NB4 (cell line): ENCODE data around the gene ACOD1.

ENCODE experiments used
- DNase-seq: peaks from one replicate; pipeline ENCODE4 v3.0.0; 2010; ENCODE audit warnings: low read depth
- H3K4me3 ChIP-seq: one replicate; pipeline ENCODE4 v1.5.1; 2011; ENCODE audit warnings: mild to moderate bottlenecking, low read depth, low read length, moderate library complexity
- CTCF ChIP-seq: IDR thresholded peaks from one replicate; pipeline ENCODE4 v1.5.1; 2012; ENCODE audit warnings: low read depth, low read length
- MAX ChIP-seq: IDR thresholded peaks from 2 replicates; pipeline ENCODE4 v1.6.1; 2011; ENCODE audit warnings: low read depth, low read length
- MYC ChIP-seq: IDR thresholded peaks from 2 replicates; pipeline ENCODE4 v1.6.1; 2011; ENCODE audit warnings: low read depth, low read length
- POLR2A ChIP-seq: IDR thresholded peaks from 2 replicates; pipeline ENCODE4 v1.6.1; 2011; ENCODE audit warnings: mild to moderate bottlenecking; ENCODE audit not compliant: insufficient read length; ENCODE audit errors: extremely low read depth

ACOD1 gene

GRCh38 chr13:76982061-76982460, 33.8 kb downstream of the ACOD1 start:
- H3K4me3 ChIP-seq = no peak overlapping the region
- no peak for DNase-seq
- TF ChIP-seq CTCF (no peak), POLR2A (no peak), MYC (no peak), MAX (no peak)

- H3K4me3 ChIP-seq = no peak overlapping the region
- TF ChIP-seq MYC (no peak), MAX (no peak), CTCF (no peak), POLR2A (no peak)
- no peak for DNase-seq
These were observed 35.4 kb downstream of the ACOD1 start for GRCh38 chr13:76983676-76984075.

GRCh38 chr13:76991432-76991795, 43.1 kb downstream of the ACOD1 start:
- peak; percentile 56 for DNase-seq
- TF ChIP-seq POLR2A (no peak), MYC (no peak)
- H3K4me3 ChIP-seq = peak overlapping the region; percentile 49

GRCh38 chr13:76991796-76992547, 43.7 kb downstream of the ACOD1 start, which contains the start of gene CLN5:
Gene CLN5 (plus strand): TSS chr13:76992081. CDS start chr13:76992099, 18 bp downstream.
- peak within 1 kb of the TSS; percentile 93 for H3K4me3 ChIP-seq
- TF ChIP-seq MAX (peak; percentile 83; the same call in 1 of the 2 replicates), CTCF (no peak), MYC (peak; percentile 86), POLR2A (peak; percentile 93)
- DNase-seq = peak; percentile 97

- 0 out of 2 replicates have a peak, but pooled peaks have one; percentile 11 for TF ChIP-seq MAX
- TF ChIP-seq MYC = no peak
- TF ChIP-seq POLR2A = no peak
- TF ChIP-seq CTCF = no peak
- H3K4me3 ChIP-seq = peak overlapping the region; percentile 93
- peak; percentile 37 for DNase-seq
These were observed 44.3 kb downstream of the ACOD1 start for GRCh38 chr13:76992548-76993001.

GRCh38 chr13:76993021-76993420, 44.7 kb downstream of the ACOD1 start:
- no peak for DNase-seq
- H3K4me3 ChIP-seq = peak overlapping the region; percentile 93
- TF ChIP-seq MAX (no peak), CTCF (no peak), POLR2A (no peak), MYC (no peak)
